HEK293 (cell line): ENCODE measurements around the gene PDHB.

ENCODE experiments used
- CTCF ChIA-PET: fragments of 350-600 bp; formaldehyde crosslinking; extraction: SDS; loops from one replicate; lab custom pipeline; 2021; ENCODE audit warnings: antibody characterized with exemption; lab: Yijun Ruan, JAX
- POLR2A ChIA-PET: fragments of 300-600 bp; formaldehyde crosslinking; extraction: SDS; loops from one replicate; lab custom pipeline; 2020; ENCODE audit warnings: antibody characterized with exemption, inconsistent platforms; lab: Yijun Ruan, JAX
- H3K27ac ChIP-seq: fragments of 200-500 bp; sonication (Bioruptor generic); 2 replicates; pipeline ENCODE4 v1.5.1; 2014; ENCODE audit warnings: low read depth, low read length, control low read depth, inconsistent platforms; ENCODE audit errors: extremely low read depth
- H3K36me3 ChIP-seq, 2 experiments: fragments of 200-500 bp in 1 of 2; sonication (Bioruptor generic) in 1 of 2; 1 replicate in 1 of 2; 2 replicates in 1 of 2; pipeline ENCODE4 v1.5.1; 2014 to 2017; ENCODE audit warnings: inconsistent platforms in 2 of 2, low read length in 2 of 2; ENCODE audit not compliant: control insufficient read depth in 2 of 2, insufficient read depth in 1 of 2
- H3K4me1 ChIP-seq: fragments of 200-500 bp; sonication (Bioruptor generic); 2 replicates; pipeline ENCODE4 v1.5.1; 2014; ENCODE audit warnings: mild to moderate bottlenecking, low read length, inconsistent platforms; ENCODE audit not compliant: control insufficient read depth, insufficient read depth
- H3K4me3 ChIP-seq: 2 replicates; pipeline ENCODE4 v1.5.1; 2011; ENCODE audit warnings: low read depth, mild to moderate bottlenecking, control low read depth, low read length, moderate library complexity
- H3K9me3 ChIP-seq: fragments of 200-500 bp; sonication (Bioruptor generic); 2 replicates; pipeline ENCODE4 v1.5.1; 2014; ENCODE audit warnings: low read depth, low read length, inconsistent platforms; ENCODE audit not compliant: control insufficient read depth, insufficient read depth
- BCL11B ChIP-seq: fragments of 450-650 bp; formaldehyde crosslinking; IDR thresholded peaks from 2 replicates; pipeline ENCODE4 v1.5.1; 2016; ENCODE audit warnings: low read depth, missing biosample characterization, missing genetic modification characterization
- HOXC10 ChIP-seq: sonication (generic); formaldehyde crosslinking; IDR thresholded peaks from 2 replicates; pipeline ENCODE4 v1.8.1; 2023; ENCODE audit warnings: mild to moderate bottlenecking, missing genetic modification reagents
- KLF16 ChIP-seq: fragments of 450-650 bp; formaldehyde crosslinking; IDR thresholded peaks from 2 replicates; pipeline ENCODE4 v1.5.1; 2017; ENCODE audit warnings: missing biosample characterization, missing genetic modification characterization
- RBAK ChIP-seq: fragments of 450-650 bp; formaldehyde crosslinking; IDR thresholded peaks from 2 replicates; pipeline ENCODE4 v1.5.1; 2016; ENCODE audit warnings: missing biosample characterization, missing genetic modification characterization
- SCRT1 ChIP-seq: fragments of 450-650 bp; formaldehyde crosslinking; IDR thresholded peaks from 2 replicates; pipeline ENCODE4 v1.5.1; 2016; ENCODE audit warnings: missing biosample characterization, missing genetic modification characterization, borderline replicate concordance
- SCRT2 ChIP-seq: fragments of 450-650 bp; formaldehyde crosslinking; IDR thresholded peaks from 2 replicates; pipeline ENCODE4 v1.5.1; 2016; ENCODE audit warnings: missing biosample characterization, missing genetic modification characterization
- SP2 ChIP-seq: fragments of 450-650 bp; formaldehyde crosslinking; IDR thresholded peaks from 2 replicates; pipeline ENCODE4 v1.5.1; 2016; ENCODE audit warnings: missing biosample characterization, missing genetic modification characterization
- ZBTB48 ChIP-seq: fragments of 450-650 bp; formaldehyde crosslinking; IDR thresholded peaks from 2 replicates; pipeline ENCODE4 v1.5.1; 2016; ENCODE audit warnings: missing biosample characterization, missing genetic modification characterization
- ZNF140 ChIP-seq: fragments of 450-650 bp; formaldehyde crosslinking; IDR thresholded peaks from 2 replicates; pipeline ENCODE4 v1.5.1; 2016; ENCODE audit warnings: missing biosample characterization, missing genetic modification characterization
- ZNF146 ChIP-seq: fragments of 450-650 bp; formaldehyde crosslinking; IDR thresholded peaks from 2 replicates; pipeline ENCODE4 v1.5.1; 2016; ENCODE audit warnings: missing biosample characterization, missing genetic modification characterization
- ZNF174 ChIP-seq: fragments of 450-650 bp; formaldehyde crosslinking; IDR thresholded peaks from 2 replicates; pipeline ENCODE4 v1.5.0; 2017; ENCODE audit warnings: missing biosample characterization, mild to moderate bottlenecking, missing genetic modification characterization
- ZNF18 ChIP-seq: fragments of 450-650 bp; formaldehyde crosslinking; IDR thresholded peaks from 2 replicates; pipeline ENCODE4 v1.5.1; 2016; ENCODE audit warnings: missing biosample characterization, missing genetic modification characterization
- ZNF19 ChIP-seq: fragments of 450-650 bp; formaldehyde crosslinking; IDR thresholded peaks from 2 replicates; pipeline ENCODE4; 2016; ENCODE audit warnings: missing biosample characterization, missing genetic modification characterization, low read depth
- ZNF341 ChIP-seq: fragments of 450-650 bp; formaldehyde crosslinking; IDR thresholded peaks from 2 replicates; pipeline ENCODE4; 2016; ENCODE audit warnings: low read depth, missing biosample characterization, missing genetic modification characterization
- ZNF391 ChIP-seq: fragments of 450-650 bp; formaldehyde crosslinking; IDR thresholded peaks from 2 replicates; pipeline ENCODE4 v1.5.1; 2016; ENCODE audit warnings: low read depth, missing biosample characterization, missing genetic modification characterization, borderline replicate concordance
- ZNF433 ChIP-seq: fragments of 450-650 bp; formaldehyde crosslinking; IDR thresholded peaks from 2 replicates; pipeline ENCODE4 v1.5.1; 2016; ENCODE audit warnings: missing biosample characterization, missing genetic modification characterization, low read depth
- ZNF510 ChIP-seq: fragments of 450-650 bp; formaldehyde crosslinking; IDR thresholded peaks from 2 replicates; pipeline ENCODE4 v1.5.1; 2018; ENCODE audit warnings: mild to moderate bottlenecking, missing genetic modification characterization, missing biosample characterization; ENCODE audit not compliant: insufficient replicate concordance
- ZNF701 ChIP-seq: fragments of 450-650 bp; formaldehyde crosslinking; IDR thresholded peaks from 2 replicates; pipeline ENCODE4 v1.5.1; 2016; ENCODE audit warnings: missing biosample characterization, missing genetic modification characterization
- ZNF791 ChIP-seq: fragments of 450-650 bp; formaldehyde crosslinking; IDR thresholded peaks from 2 replicates; pipeline ENCODE4 v1.5.1; 2016; ENCODE audit warnings: missing biosample characterization, missing genetic modification characterization
- ZNF843 ChIP-seq: fragments of 450-650 bp; formaldehyde crosslinking; IDR thresholded peaks from 2 replicates; pipeline ENCODE4 v1.5.1; 2016; ENCODE audit warnings: missing biosample characterization, missing genetic modification characterization
- TF ChIP-seq, protein P1 (sequence below): fragments of 450-650 bp; formaldehyde crosslinking; IDR thresholded peaks from 2 replicates; pipeline ENCODE4 v1.5.1; 2016; ENCODE audit warnings: missing biosample characterization, missing genetic modification characterization
- TF ChIP-seq, protein P2 (sequence below): fragments of 450-650 bp; formaldehyde crosslinking; IDR thresholded peaks from 2 replicates; pipeline ENCODE4 v1.5.1; 2017; ENCODE audit warnings: missing biosample characterization, missing genetic modification characterization

PDHB gene

DNA sequence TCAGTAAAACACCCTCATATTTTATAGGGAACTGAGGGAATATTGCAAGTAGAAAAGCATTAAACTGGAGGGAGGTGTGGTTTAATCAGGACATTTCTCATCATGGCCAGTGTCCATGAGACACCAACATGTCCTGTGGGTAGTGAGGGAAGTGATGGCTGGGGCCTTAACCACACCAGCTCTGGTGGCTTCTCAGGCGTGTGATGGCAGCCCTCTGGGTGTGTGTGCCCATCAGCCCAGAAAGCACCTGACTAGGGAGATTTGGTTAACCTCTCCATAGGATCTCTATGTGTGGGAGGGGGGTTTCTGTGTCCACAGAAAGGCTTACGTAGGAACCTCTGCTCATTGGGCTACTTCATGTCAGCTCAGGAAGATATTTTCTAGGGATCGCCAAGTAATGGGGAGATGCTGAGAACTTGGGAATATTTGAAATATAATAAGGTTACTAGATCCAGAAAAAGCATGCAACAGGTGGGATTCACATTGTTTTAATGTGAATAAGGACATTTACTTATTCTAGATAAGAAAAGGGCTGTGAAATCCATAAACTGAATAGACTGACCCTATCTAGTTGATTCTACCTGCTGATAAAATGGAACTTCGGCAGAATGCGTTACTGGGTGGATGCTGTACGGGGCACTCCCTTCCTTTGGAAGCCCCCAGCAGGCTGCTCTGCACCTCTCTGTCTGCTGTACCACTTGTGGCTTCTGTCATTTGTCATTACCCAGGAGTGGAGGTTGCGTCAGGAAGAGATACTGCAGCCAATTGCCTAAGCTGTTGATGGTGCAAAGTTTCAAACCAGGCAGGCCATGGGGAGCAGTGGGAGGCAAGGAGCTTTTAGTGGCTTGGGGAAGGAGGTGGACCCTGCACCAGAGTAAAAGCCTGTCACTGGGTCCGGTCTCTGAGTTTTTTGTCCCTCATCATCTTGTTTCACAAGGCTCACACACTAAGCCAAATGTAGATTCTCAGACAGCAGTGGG lies 21.5 kb downstream of the PDHB start:
- Histone ChIP-seq H3K36me3 (peaks cover 0 to 60% of the 10 kb centered on the region in 2 experiments; a peak in 1 of 3 replicates), H3K4me3 (no peak overlapping the region), H3K9me3 (no peaks in the 10 kb centered on the region), H3K27ac (no peak overlapping the region), H3K4me1 (no peaks in the 10 kb centered on the region)
- TF ChIP-seq SCRT1 (tag by site-specific recombination) (peak; percentile 62), ZNF146 (tag by site-specific recombination) (no peak), SCRT2 (peak; percentile 86)
- ChIA-PET CTCF (interaction anchor here (0.6 to 1.3 kb wide), 6 partner anchors 9 to 234 kb away, joined by 3 read pairs; no protein-coding TSS in a partner anchor), POLR2A (no interaction called here)

GRCh38 chr3:58411036-58411435 lies 22.6 kb downstream of the PDHB start:
- no peaks in the 10 kb centered on the region for H3K4me1 ChIP-seq
- TF ChIP-seq ZNF843 (tag by site-specific recombination) (no peak), ZNF510 (tag by site-specific recombination) (no peak), BCL11B (tag by site-specific recombination) (no peak), ZNF791 (no peak), ZNF19 (tag by site-specific recombination) (no peak)
- TF ChIP-seq, all 188 proteins: peak for 0
- ChIA-PET CTCF (no interaction called here), POLR2A (no interaction called here)
- Histone ChIP-seq H3K36me3 (peaks cover 0 to 59% of the 10 kb centered on the region in 2 experiments; a peak in 2 of 3 replicates), H3K9me3 (no peaks in the 10 kb centered on the region), H3K27ac (no peak overlapping the region), H3K4me3 (no peak overlapping the region)

DNA sequence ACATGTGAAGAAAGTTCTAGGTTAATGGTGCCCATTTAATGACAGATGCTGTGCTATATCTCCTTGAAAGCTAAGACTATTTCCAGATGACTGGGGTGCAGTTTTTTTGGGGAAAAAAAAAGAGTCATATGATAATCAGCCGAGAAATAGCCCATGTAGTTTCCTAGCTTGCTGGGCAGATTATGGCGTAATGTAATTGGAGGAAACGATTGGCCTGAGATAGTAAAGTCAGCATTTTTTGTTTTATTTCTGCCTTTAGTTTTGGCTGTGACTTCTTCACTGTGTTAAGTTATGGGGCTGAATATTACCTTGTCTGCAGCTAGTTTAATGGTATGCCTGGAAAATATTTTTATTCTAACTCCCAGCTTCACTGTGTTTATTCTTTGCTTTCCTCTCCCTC lies 24.0 kb downstream of the PDHB start:
- POLR2A ChIA-PET: no interaction called here
- TF ChIP-seq ZNF391 (tag by site-specific recombination) (no peak), ZBTB48 (tag by site-specific recombination) (no peak), KLF16 (tag by site-specific recombination) (no peak), HOXC10 (no peak), ZNF19 (tag by site-specific recombination) (no peak), RBAK (tag by site-specific recombination) (no peak), ZNF174 (no peak), ZNF140 (tag by site-specific recombination) (no peak), ZNF341 (tag by site-specific recombination) (no peak), ZNF433 (tag by site-specific recombination) (no peak), SP2 (tag by site-specific recombination) (no peak), ZNF701 (tag by site-specific recombination) (no peak), ZNF18 (tag by site-specific recombination) (no peak)
- TF ChIP-seq, protein P1, sequence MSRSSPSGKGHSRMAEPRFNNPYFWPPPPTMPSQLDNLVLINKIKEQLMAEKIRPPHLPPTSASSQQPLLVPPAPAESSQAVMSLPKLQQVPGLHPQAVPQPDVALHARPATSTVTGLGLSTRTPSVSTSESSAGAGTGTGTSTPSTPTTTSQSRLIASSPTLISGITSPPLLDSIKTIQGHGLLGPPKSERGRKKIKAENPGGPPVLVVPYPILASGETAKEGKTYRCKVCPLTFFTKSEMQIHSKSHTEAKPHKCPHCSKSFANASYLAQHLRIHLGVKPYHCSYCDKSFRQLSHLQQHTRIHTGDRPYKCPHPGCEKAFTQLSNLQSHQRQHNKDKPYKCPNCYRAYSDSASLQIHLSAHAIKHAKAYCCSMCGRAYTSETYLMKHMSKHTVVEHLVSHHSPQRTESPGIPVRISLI: no peak
- TF ChIP-seq, protein P2, sequence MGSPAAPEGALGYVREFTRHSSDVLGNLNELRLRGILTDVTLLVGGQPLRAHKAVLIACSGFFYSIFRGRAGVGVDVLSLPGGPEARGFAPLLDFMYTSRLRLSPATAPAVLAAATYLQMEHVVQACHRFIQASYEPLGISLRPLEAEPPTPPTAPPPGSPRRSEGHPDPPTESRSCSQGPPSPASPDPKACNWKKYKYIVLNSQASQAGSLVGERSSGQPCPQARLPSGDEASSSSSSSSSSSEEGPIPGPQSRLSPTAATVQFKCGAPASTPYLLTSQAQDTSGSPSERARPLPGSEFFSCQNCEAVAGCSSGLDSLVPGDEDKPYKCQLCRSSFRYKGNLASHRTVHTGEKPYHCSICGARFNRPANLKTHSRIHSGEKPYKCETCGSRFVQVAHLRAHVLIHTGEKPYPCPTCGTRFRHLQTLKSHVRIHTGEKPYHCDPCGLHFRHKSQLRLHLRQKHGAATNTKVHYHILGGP (tag by site-specific recombination): no peak
- Histone ChIP-seq H3K4me1 (no peaks in the 10 kb centered on the region), H3K4me3 (no peak overlapping the region), H3K36me3 (peaks cover 0 to 50% of the 10 kb centered on the region in 2 experiments; a peak in 2 of 3 replicates), H3K9me3 (no peaks in the 10 kb centered on the region), H3K27ac (no peak overlapping the region)
- CTCF ChIA-PET: interaction anchor here (1.1 kb wide), 1 partner anchor 10 kb away, joined by 4 read pairs; no protein-coding TSS in a partner anchor
